ENCODE measurements around the gene LPCAT1.

Gene LPCAT1

GRCh38 chr5:1502737-1503120 is 21.0 kb downstream of the LPCAT1 start:
- DNase-seq (ENCODE audit: low read depth), result no peak
- no peak overlapping the region for H3K4me3 ChIP-seq (ENCODE audit: control insufficient read depth, low read depth, low read length)

GRCh38 chr5:1502046-1502736 is 21.6 kb downstream of the LPCAT1 start:
- DNase-seq (ENCODE audit: low read depth), result no peak
- H3K4me3 ChIP-seq (ENCODE audit: control insufficient read depth, low read depth, low read length), result no peak overlapping the region
- TF ChIP-seq CTCF (conservative IDR thresholded peaks at IDR 0.05; ENCODE audit: control insufficient read depth, insufficient read depth, low read depth, low read length), result no peak

More at GRCh38 chr5:1502737-1503120, 21.0 kb downstream of the LPCAT1 start:
- TF ChIP-seq CTCF (conservative IDR thresholded peaks at IDR 0.05; ENCODE audit: control insufficient read depth, insufficient read depth, low read depth, low read length), result no peak

- TF ChIP-seq CTCF (conservative IDR thresholded peaks at IDR 0.05; ENCODE audit: control insufficient read depth, insufficient read depth, low read depth, low read length), result no peak
- no peak overlapping the region for H3K4me3 ChIP-seq (ENCODE audit: control insufficient read depth, low read depth, low read length)
- DNase-seq (ENCODE audit: low read depth), result no peak
These were observed 22.3 kb downstream of the LPCAT1 start for GRCh38 chr5:1501372-1502045.

- no peak for TF ChIP-seq CTCF (conservative IDR thresholded peaks at IDR 0.05; ENCODE audit: control insufficient read depth, insufficient read depth, low read depth, low read length)
- peak; percentile 44 for DNase-seq (ENCODE audit: low read depth)
- H3K4me3 ChIP-seq (ENCODE audit: control insufficient read depth, low read depth, low read length), result no peak overlapping the region
These were observed 23.2 kb downstream of the LPCAT1 start for GRCh38 chr5:1500411-1501091.

- DNase-seq (ENCODE audit: low read depth), result no peak
- no peak for TF ChIP-seq CTCF (conservative IDR thresholded peaks at IDR 0.05; ENCODE audit: control insufficient read depth, insufficient read depth, low read depth, low read length)
- H3K4me3 ChIP-seq (ENCODE audit: control insufficient read depth, low read depth, low read length), result no peak overlapping the region
These were observed 23.9 kb downstream of the LPCAT1 start for GRCh38 chr5:1499851-1500250.

GRCh38 chr5:1498623-1499416 is 24.9 kb downstream of the LPCAT1 start:
- no peak for DNase-seq (ENCODE audit: low read depth)
- no peak overlapping the region for H3K4me3 ChIP-seq (ENCODE audit: control insufficient read depth, low read depth, low read length)
- no peak for TF ChIP-seq CTCF (conservative IDR thresholded peaks at IDR 0.05; ENCODE audit: control insufficient read depth, insufficient read depth, low read depth, low read length)

Data from fibroblast of mammary gland (primary cell).